RKO (cell line): ENCODE measurements around the gene TRABD2B.
"Not testable (repeated sequence)": the region's sequence is repeated elsewhere in the genome, so short reads cannot be mapped to it uniquely, and the experiment has no call there.

Source experiments
- DNase-seq: peaks from one replicate; pipeline ENCODE4 v3.0.0-alpha.2; 2016; ENCODE audit warnings: low spot score

The TRABD2B gene

DNA sequence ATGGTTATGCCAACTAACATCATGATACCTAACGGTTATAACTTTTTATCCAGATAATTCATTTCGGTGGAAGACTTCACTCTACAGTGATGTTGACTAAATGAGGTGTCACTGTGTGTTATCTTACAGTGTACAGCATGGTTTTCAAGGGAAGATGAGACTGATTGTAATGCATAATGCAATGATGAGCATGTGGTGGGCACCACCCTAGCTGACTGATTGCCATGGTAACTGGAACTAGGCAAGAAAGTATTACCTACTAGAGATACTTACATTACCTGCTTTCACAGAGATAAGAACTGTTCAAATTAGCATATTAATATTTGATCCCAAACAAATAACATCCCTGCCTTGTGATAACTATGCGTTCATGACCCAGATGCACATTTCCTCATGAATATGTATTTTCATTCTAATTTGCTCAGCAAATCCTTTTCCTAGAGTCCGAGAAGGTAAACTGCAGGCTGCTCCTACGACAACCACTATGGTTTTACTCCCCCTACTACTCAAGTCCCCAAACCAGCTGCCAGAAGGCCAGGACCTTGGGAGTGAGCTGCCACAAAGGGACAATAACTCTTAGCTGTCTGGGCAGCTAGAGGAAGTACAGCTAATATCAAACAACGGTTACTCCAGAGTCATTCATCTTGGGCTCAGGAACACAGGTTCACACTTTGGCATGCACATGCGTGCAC is 29.2 kb downstream of the TRABD2B start:
- DNase-seq = no peak

DNA sequence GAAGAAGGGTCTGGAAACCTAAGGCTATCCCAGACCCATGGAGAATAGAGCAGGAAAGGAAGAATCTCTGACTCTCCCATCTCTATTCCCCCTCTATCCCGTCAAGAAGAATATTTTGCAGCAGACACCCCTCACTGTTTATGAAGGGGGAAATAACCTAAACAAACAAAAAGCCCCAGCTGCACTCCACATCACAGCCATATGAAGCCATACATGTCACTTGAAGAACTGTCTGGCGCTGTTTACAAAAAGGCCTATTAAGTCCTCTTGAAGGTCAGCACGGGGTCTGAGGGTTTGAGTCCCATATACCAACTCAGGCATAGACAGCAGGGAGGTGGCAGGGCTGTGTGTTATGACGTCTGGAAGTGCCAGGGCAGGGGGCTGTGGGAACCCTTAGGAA is 31.4 kb downstream of the TRABD2B start:
- DNase-seq = no peak

DNA sequence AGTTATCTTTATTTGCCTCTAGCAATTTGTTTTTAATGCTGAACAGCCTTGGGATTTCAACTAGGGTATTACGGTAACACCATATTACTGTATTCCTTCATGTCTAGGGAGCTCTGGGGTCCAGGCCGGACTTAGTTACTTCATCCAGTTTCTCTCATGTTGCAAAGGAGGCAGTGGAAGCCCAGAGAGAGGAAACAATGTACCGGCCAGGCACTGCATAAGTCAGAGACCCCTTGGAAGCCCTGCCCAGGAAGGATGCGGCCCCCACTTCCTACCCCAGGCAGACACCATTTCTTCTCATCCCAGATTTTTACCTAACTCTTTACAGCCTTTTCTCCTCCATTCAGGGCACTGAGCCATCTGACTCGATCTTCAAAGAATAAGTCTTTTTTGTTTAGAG is 32.5 kb downstream of the TRABD2B start:
- DNase-seq = no peak

DNA sequence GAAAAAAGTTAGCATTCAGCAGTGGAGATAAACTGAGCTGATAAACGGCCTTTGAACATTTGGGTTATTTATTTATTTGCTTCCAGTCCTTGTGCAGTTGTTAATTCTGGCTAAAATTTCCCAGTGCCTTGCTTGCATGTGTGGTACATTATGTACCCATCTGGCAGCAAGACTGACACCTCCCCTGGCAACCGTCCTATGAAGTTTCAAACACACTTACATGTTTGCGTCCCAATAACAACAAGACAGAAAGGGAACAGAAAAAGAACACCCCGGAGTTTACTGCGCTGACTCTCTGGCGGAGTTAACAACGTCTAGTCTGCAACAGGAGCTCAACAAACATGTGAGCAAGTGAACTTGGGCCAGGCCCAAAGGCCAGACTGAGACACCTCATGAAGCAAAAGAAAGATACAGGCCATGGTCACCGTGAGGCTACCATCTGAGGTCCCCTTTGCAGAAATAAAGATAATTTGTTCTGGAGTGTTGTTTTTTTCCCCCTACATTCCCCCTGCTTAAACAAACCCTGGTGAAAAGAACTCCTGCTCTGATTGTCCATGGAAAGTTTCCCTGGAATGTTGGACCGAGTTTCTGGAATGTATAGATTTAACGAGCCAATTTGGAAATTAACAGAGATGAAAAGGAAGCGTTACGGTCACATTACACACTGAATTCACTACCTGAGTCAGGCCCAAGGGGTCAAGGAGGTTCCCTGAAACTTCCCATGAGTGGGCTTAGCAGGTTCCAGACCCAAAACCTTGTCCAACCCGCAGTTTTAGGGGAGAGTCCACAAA is 33.4 kb downstream of the TRABD2B start:
- DNase-seq = no peak

DNA sequence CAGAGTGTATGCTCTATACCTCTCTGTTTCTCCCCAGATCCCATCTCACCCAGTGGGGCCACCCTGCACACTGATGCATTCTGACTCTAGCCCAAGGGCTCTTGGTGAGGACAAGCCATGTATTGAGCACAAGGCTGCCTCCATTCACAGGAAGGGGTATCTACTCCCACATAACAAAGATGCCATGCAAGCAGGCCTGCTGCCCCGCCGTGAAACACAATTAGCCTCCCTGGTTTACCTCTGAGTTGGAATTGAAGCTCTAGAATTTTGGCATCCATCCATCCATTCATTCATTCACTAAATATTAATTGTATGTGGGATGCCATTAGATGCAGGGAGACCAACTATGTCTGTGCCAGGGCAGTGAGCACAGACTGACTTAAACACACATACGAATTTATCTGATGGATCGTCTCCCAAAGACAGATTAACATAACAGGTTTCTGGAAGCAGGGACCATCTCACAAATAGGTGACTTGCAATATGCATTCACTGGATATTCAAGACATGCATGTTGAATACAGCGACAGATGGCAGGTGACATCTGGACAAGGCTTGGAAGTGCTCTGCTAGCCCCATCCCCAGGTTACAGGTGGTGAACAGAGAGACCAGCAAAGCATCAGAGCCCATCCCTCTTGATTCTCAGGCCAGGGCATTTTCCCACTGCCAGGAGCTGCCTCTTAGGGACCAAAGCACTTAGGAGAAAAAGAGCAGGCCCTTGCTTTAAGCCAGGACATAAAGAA is 34.3 kb downstream of the TRABD2B start:
- DNase-seq = no peak

DNA sequence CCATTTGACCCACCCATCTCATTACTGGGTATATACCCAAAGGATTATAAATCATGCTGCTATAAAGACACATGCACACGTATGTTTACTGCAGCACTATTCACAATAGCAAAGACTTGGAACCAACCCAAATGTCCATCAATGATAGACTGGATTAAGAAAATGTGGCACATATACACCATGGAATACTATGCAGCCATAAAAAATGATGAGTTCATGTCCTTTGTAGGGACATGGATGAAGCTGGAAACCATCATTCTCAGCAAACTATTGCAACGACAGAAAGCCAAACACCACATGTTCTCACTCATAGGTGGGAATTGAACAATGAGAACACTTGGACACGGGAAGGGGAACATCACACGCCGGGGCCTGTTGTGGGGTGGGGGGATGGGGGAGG is 35.4 kb downstream of the TRABD2B start:
- DNase-seq = not testable (repeated sequence)

DNA sequence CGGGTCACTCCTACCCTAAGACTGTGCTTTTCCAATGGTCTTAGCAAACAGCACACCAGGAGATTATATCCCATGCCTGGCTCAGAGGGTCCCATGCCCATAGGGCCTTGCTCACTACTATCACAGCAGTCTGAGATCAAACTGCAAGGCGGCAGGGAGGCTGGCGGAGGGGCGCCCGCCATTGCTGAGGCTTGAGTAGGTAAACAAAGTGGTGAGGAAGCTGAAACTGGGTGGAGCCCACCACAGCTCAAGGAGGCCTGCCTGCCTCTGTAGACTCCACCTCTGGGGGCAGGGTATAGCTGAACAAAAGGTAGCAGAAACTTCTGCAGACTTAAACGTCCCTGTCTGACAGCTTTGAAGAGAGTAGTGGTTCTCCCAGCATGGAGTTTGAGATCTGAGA is 40.7 kb downstream of the TRABD2B start:
- DNase-seq = not testable (repeated sequence)

DNA sequence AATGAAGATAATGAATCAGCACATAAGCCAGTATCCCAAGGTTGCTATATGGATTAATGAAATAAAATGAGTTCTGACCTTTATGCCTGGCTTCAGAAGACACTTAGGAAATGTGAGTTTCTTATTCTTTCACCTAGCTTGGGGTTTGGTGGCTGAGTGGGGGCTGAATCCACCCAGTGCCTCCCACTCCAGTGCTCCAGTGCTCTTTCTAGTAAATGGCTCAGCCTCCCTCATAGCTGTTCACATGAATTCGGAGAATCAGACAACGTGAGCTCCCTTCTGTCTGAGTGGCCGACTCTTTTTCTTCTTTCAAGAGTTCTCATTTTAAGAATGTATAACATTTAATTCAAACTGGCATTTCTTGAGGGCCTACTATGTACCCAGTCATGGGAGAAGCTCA is 43.5 kb downstream of the TRABD2B start:
- DNase-seq = no peak

DNA sequence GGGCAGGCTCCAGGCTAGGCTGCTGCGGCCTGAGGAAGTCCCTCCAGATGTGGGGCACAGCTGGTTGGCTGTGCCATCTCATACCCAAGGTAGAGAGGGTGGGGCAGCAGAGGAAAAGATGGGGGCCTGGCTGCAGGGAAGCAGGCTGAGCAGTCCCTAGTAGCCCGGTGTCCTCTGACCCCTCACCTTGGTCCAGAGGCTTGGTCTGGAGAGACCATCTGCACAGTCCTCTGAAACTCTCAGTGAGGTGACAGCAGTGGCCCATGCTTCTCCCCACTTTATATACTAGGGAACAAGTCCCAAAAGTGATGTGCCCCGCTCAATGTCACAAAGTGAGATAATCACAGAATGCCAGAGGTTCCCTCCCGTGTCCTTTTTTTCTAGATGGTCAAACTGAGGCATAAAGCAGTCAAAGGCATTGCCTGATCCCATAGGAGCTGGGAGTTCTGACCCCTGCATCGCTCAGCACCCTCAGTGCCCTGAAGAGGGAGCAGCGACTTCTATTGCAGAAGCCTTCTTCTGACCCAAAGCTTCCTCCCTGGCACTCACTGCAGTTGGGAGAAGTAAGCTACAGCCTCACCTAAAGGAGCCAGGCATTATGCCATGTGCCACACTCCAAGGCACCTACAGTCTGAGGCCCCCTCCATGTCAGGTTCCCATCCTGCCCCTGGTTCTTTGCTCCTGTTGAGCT is 45.5 kb downstream of the TRABD2B start:
- no peak for DNase-seq

DNA sequence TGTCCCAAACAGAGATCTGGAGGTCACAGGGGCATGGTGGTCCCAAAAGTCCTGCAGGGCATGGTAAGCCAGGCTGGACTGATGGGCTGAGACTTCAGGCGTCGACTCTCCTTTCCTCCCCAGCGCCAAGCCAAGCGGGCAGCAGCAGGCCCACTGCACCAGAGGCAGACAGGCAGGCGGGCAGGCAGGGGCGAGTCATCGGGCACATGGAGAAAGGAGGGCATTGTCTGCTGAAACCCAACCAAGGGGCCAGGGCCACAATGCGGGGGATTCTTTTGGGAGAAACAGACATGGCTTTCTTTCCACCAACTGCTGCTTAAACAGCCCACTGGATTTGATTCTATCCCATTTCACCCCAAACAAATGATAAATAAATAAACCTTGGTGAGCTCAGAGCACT is 46.2 kb downstream of the TRABD2B start:
- DNase-seq = no peak

DNA sequence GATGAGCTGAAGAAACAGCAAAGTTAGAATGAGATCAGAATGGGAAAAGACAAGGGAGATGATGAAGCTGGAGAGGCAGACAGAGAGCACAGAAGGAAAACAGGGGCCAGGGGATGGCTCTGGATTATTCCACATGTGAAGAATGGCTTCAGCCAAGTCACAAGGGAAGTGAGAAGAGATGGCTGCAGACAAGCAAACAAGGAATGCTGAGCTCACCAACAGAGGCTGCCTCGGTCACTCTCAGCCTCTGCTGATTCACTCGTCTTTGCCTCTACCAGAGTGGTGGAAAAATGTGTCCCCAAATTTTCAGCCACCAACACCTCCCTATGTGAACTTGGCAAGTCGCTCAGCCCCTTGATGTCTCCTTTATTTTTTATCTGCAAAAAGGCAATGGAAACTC is 46.7 kb downstream of the TRABD2B start:
- DNase-seq = no peak

DNA sequence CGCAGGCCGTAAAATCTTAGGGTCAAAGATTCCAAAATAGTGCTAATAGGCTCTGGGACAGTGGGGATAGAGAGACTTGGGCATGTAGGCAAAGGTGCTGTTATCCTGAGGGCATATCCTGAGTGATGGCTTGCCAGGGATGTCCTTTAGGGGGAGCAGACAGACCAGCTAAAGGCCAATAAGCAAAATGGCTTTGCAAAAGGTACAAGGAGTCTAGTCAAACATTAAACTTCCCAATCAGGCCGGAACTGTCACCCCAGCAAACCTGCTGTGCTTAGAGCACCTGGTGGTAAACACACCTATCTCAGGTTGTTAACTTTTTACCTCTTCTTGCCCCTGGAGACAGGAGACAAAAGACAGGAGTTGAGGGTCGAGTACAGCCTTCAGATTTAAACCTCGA is 49.1 kb downstream of the TRABD2B start:
- no peak for DNase-seq

DNA sequence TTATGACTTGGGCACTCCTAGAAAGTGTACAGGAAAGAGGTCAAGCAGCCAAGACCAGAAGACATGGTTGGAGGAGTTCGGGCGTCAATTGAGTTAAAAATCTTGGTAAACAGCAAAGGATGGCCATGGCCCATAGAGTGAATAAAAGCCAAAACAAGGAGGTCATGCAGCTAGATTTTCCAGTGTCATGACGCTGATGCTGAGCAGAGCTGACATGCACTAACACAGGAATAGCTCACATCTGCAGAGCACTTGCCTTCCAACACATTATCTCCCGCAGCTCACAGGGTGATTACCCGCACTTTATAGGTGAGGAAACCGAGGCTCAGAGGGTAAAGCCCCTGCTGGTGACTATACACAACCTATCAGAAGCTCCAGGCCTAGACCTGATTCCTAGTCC is 49.7 kb downstream of the TRABD2B start:
- DNase-seq = no peak

DNA sequence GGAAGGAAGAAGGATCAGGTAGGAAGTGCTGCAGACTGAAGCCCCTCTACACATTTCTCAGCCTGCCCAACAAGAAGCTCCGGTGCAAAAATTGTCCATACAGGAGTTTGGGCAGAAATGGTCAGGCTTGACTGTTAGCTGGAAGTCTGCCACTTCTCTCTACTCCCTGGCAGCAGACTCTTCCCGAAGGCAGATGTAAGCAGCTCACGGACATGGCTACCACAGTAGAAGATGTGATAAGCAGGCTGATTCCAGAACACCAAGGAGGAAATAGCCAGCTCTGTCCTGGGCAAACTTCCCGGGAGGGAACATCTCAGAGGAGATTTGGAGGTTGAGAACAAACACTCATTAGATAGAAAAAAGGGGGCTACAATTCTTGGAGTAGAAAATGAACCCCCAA is 52.6 kb downstream of the TRABD2B start:
- no peak for DNase-seq

DNA sequence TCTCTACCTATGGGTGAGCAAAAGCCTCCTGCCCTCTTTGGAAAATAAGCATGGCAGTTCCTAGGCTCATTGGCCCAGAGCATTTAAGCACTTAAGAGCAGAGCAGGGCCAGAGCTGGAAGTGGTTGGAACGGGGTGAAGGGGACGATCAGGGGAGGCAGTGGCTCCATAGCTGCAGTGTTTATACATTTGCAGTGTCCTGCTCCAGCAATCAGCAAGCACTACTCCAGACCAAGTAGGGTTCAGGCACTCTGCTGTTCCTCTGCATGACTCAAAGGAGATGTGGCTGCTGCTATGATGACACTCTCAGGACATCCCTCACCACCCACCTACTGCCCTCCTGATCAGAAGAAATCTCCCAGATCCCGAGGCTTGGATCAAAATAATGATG is 55.0 kb downstream of the TRABD2B start:
- no peak for DNase-seq

DNA sequence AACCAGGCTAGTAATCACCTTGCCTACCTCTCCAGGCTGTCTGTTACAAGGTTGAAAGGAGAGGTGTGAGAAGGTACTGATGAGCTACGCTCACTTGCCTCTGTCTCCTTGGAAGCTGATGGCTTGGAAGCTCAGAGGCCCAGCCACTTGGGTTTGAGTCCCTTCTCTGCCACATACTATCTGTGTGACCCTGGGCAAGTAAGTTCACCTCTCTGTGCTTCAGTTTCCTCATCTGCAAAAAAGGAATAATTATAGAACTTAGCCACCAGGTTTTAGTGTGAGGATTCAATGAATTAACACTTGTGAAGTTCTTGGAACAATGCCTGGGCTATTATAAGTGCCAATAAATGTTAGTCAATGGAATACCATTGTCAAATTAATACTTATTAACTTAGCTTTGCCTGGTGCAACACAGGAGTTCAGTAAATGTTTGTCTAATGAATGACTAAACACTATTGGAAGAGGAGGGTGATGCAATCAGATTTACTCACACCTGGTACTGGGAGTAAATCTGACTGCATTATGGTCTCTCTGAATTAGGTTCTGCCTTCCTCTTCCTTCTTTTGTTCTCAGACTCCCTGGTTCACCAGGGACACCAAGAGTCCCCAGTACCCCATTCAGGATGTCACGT is 55.5 kb downstream of the TRABD2B start:
- no peak for DNase-seq

DNA sequence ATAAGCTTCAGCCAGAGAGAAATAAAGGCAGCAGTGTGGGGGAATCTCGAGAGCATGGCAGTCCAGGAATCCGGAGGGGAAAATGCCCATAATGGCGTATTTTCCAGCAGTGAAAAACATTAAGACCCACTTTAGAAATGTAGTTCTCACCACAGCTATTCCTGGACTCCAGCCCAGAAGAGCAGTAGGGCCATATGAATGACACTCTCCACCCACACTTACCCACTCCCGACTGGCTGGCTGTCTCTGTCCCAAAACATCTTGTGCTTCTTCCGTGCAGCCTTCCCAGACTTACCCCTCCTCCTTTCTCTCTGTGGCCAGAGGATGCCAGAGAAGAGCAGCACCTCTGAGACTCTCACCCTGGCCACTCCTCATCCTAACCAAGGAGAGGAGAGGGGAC is 56.4 kb downstream of the TRABD2B start:
- no peak for DNase-seq

DNA sequence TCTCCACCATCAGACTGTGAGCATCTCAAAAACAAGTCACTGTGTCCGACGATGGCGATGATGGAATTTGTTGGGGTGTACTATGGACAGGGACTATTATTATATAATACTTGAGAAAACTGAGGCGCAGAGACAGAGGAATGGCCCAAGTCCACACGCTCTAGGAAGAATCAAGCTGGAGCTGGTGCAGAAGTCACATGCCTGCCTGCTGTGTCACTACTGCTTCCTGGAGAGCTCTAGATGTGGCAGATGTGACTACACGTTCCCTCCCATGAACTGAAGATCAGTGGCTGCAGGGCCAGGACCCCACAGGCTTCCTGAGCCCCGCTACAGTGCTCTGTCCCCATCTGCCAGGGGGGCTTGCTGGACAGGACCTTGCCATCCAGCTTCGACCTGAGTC is 56.9 kb downstream of the TRABD2B start:
- no peak for DNase-seq

DNA sequence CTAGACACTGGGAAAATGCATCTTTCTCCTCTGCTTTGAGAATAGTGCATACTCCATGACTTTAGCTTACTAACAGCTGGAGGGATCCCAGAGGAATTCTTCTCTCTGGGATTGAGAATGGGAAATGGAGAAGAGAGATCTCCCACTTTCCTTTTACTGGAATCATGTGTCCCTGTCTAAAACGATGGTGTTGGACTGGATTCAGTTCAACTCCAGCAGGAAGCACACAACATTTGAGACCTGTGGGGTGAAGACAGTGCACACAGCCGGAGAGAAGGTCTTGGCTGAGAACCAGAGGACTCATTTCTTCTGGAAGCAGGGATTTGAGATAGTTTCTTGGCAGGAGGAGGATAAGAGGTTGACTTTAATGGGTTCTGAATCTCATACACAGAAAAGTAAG is 58.7 kb downstream of the TRABD2B start:
- DNase-seq = no peak

DNA sequence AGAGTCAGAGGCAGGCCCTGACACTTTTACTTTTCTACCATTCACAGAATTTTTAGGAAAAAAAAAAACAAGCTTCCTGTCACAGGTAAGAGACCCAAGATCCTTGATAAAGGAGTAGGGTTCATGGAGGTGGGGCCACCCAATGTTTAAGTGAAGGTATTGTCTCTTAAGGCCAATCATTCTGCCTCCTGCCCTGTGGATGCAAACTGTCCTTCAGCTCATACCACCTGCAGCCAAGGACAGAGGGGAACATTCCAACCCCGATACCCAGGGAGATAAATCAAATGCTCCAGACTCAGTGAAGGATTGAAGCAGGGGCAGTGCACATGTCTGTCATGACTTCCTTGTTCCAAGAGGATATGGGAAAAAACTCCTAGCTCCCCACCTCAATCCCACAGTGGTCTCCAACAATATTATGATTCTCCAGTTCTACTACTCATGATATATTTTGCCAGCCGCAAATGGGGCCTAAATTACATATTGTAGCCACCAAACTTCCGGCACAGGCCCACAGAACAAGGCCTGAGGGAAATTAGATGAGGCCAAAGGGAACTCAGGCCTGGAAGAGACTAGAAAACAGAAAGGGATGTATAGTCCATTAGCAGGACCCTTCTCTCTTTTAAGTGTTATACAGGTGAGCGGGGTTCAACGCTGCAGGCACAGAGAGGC is 59.5 kb downstream of the TRABD2B start:
- DNase-seq = no peak

DNA sequence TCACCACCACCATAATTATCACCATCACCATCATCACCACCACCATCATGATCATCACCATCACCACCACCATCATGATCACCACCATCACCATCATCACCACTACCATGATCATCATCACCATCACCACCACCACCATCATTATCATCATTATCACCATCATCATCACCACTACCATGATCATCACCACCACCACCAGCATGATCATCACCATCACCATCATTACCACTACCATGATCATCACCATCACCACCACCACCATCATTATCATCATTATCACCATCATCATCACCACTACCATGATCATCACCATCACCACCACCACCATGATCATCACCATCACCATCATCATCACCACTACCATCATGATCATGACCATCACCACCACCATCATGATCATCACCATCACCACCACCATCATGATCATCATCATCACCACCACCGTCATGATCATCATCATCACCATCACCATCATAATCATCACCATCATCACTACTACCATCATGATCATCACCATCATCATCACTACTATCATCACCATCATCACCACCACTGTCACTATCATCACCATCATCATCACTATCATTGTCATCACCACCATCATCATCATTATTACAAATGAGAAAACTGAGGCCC is 60.2 kb downstream of the TRABD2B start:
- DNase-seq = no peak
